Measurements from ENCODE around the gene ARFIP1.

- TF ChIP-seq EGR1 (IDR thresholded peaks at IDR 0.05; ENCODE audit: low read depth) (no peak), POLR2AphosphoS5 (IDR thresholded peaks at IDR 0.05; ENCODE audit: low read depth, low read length) (no peak), EZH2 (IDR thresholded peaks at IDR 0.05) (no peak), SP1 (IDR thresholded peaks at IDR 0.05; ENCODE audit: low read depth) (no peak), RAD21 (IDR thresholded peaks at IDR 0.05; ENCODE audit: low read depth) (no peak), CEBPB (IDR thresholded peaks at IDR 0.05; ENCODE audit: low read depth) (no peak), EZH2phosphoT487 (IDR thresholded peaks at IDR 0.05; ENCODE audit: borderline replicate concordance) (no peak), MAX (IDR thresholded peaks at IDR 0.05) (no peak), REST (IDR thresholded peaks at IDR 0.05; ENCODE audit: low read depth) (no peak), ZNF274 (IDR thresholded peaks at IDR 0.05; ENCODE audit: low read depth, low read length) (no peak), POLR2A (IDR thresholded peaks at IDR 0.05; ENCODE audit: borderline replicate concordance, extremely low read depth, insufficient read depth, insufficient read length) (no peak)
- TF ChIP-seq, protein P1, sequence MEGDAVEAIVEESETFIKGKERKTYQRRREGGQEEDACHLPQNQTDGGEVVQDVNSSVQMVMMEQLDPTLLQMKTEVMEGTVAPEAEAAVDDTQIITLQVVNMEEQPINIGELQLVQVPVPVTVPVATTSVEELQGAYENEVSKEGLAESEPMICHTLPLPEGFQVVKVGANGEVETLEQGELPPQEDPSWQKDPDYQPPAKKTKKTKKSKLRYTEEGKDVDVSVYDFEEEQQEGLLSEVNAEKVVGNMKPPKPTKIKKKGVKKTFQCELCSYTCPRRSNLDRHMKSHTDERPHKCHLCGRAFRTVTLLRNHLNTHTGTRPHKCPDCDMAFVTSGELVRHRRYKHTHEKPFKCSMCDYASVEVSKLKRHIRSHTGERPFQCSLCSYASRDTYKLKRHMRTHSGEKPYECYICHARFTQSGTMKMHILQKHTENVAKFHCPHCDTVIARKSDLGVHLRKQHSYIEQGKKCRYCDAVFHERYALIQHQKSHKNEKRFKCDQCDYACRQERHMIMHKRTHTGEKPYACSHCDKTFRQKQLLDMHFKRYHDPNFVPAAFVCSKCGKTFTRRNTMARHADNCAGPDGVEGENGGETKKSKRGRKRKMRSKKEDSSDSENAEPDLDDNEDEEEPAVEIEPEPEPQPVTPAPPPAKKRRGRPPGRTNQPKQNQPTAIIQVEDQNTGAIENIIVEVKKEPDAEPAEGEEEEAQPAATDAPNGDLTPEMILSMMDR (IDR thresholded peaks at IDR 0.05 in 2 of 3, conservative IDR thresholded peaks at IDR 0.05 in 1 of 3; ENCODE audit: borderline replicate concordance in 1 of 3, insufficient read depth in 1 of 3, low read depth in 2 of 3, low read length in 2 of 3) = no peak
- TF ChIP-seq, protein P2, sequence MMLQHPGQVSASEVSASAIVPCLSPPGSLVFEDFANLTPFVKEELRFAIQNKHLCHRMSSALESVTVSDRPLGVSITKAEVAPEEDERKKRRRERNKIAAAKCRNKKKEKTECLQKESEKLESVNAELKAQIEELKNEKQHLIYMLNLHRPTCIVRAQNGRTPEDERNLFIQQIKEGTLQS (IDR thresholded peaks at IDR 0.05) = no peak
Observed at GRCh38 chr4:152785639-152786615, 6.2 kb downstream of the ARFIP1 start.
